ENCODE results near the gene SHROOM2.

DNA sequence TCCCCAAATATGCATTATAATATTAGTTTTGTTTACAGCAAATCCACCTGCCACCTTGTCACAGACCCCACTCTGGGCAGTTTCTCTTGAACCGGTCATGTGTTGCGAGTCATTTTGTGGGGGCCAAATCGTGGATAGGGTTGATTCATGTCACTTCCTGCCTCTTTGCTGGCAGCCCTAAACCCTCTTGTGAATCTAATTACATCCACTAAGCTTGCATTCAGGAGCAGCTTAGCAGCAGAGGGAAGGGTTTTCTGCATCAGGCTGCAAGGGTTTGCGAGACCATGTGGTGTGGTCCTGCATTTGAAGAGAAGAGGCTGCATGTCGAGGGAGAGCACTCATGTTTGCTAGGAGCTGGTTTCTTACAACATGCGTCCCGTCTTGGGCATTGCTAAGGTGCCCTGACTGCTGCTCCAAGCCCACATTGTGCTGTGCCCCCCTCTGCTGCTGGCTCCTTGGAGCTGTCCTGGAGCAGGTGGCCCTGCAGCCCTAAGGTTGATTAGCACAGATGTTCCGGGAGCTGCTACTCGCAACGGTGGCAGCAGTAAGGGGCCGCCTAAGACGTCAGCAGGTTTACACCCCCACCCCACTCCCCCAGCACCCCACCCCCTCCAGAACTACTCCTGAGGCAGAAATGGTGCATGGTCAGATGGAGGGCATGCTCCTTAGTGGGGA, 92.1 kb downstream of the SHROOM2 start:
- no peak for TF ChIP-seq POLR2A (IDR thresholded peaks at IDR 0.05; ENCODE audit: low read length)
- no peak for TF ChIP-seq GATA1 (IDR thresholded peaks at IDR 0.05; ENCODE audit: low read depth, low read length)
